ENCODE data around the gene MRPS23. TPM values are rescaled to one million over a fixed set of nuclear protein-coding genes. Genes with fewer than 3 reads are reported as not detected.

Gene MRPS23
- total RNA-seq, 1 donor from 2014 or later = 27.0 TPM

DNA sequence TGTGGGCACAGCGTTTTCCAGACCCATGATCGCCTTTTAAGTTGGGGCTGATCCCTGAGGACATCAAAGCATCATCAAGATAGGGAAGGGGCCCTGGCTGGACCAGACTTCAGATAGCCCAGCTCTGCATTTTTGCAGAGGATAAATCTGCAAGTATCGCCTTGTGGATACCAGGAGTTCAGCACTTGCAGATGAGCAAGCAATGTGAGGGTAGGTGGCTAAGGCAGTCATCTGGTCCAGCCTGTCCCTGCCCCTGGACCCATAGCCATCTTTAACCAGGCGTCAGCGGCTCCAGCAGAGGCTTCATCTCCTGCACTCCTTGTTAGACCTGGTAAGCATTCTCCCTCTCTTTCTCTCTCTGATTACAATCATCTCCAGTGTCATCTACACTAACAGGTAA is 9.0 kb upstream of the MRPS23 start:
- no peak overlapping the region for H3K4me3 ChIP-seq (ENCODE audit: low read depth, low read length)
- DNase-seq (ENCODE audit: low read depth) = no peak
- TF ChIP-seq, protein P1, sequence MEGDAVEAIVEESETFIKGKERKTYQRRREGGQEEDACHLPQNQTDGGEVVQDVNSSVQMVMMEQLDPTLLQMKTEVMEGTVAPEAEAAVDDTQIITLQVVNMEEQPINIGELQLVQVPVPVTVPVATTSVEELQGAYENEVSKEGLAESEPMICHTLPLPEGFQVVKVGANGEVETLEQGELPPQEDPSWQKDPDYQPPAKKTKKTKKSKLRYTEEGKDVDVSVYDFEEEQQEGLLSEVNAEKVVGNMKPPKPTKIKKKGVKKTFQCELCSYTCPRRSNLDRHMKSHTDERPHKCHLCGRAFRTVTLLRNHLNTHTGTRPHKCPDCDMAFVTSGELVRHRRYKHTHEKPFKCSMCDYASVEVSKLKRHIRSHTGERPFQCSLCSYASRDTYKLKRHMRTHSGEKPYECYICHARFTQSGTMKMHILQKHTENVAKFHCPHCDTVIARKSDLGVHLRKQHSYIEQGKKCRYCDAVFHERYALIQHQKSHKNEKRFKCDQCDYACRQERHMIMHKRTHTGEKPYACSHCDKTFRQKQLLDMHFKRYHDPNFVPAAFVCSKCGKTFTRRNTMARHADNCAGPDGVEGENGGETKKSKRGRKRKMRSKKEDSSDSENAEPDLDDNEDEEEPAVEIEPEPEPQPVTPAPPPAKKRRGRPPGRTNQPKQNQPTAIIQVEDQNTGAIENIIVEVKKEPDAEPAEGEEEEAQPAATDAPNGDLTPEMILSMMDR (conservative IDR thresholded peaks at IDR 0.05; ENCODE audit: low read depth, low read length) = no peak

DNA sequence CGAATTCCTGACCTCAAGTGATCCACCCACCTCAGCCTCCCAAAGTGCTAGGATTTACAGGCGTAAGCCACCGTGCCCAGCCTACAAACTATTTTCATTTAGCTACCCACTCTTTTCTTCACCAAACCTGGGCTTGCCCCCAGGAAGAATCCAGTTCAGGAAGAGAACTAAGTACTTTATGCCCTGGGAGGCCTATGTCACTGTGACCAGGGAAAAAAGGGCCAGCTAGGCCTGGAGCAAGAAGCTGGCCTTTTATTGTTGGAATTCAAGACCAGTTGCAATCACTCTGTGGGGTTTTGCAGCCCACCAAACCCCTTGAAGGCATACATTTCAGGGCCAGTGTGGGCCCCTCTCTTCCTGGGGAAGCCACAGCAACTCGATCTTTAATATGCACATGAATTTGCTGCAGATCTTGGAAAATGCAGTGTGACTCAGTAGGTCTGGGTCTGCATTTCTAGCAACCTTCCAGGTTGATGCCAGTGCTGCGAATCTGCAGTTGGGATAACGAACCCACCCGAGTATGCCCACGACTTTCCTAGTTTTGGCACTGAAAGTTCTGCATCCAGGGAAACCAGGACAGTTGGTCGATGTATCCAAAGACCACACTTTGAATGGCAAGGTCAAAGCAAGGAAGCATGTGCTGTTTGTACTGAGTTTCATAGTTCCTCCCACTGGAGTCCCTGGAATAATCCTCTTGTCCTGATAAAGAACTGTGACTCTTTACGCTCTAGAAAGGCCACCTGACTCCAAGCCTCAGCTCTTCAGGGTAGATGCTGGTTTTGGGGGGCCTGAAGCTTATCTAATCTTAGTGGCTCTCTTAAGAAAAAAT is 7.2 kb upstream of the MRPS23 start:
- no peak for DNase-seq (ENCODE audit: low read depth)
- TF ChIP-seq, protein P1 (conservative IDR thresholded peaks at IDR 0.05; ENCODE audit: low read depth, low read length) = no peak
- no peak overlapping the region for H3K4me3 ChIP-seq (ENCODE audit: low read depth, low read length)

DNA sequence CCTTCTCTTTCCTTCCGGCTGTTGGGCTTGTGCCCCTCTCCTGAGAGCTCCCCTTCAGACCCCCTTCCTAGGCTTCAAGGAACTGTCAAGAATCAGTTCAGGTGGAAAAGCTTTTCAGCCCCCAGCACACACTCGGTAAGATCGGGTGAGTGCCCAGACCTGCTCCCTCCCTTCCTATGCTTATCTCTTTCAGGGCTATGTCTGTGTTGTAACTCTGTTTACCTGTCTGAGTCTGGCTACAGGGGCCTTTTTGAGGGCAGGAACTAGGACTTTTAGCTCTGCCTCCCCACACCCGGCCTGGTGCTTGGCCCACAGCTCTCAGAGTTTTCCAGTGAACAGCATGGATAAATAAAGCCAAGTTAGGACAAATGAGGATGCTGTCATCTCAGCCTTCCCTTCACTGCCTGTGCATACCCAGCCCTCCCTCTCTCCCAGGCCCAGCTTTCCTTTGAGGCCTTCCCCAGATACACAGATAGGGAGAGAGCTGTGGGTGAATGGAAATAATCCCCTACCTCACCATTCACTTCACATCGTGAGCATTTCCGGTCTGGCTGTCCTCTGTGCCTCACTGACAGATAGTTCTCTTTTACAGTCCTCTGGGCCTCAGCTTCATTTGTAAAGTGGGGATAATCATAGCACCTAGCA is 5.7 kb upstream of the MRPS23 start:
- H3K4me3 ChIP-seq (ENCODE audit: low read depth, low read length) = no peak overlapping the region
- TF ChIP-seq, protein P1 (conservative IDR thresholded peaks at IDR 0.05; ENCODE audit: low read depth, low read length) = no peak
- DNase-seq (ENCODE audit: low read depth) = no peak

DNA sequence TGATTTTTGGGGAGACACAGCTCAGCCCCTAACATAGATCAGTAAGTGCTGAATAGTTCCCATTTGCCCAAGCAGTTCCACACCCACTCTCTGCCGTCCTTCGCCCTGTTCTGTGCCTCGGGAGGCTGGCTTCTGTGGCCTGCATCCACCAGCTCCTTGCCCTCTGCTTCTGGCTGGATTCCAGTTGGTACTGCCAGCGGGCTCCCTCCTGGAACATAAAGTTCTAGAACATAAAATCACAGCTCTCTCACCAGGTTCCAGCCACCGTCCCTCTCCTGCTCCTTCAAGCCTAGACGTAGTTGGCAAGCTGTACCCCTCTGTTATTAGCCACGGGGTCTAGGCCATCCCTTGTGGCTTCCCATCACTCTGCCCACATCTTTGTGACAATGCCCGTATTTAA is 3.9 kb upstream of the MRPS23 start:
- no peak for DNase-seq (ENCODE audit: low read depth)
- TF ChIP-seq, protein P1 (conservative IDR thresholded peaks at IDR 0.05; ENCODE audit: low read depth, low read length) = no peak
- no peak overlapping the region for H3K4me3 ChIP-seq (ENCODE audit: low read depth, low read length)

DNA sequence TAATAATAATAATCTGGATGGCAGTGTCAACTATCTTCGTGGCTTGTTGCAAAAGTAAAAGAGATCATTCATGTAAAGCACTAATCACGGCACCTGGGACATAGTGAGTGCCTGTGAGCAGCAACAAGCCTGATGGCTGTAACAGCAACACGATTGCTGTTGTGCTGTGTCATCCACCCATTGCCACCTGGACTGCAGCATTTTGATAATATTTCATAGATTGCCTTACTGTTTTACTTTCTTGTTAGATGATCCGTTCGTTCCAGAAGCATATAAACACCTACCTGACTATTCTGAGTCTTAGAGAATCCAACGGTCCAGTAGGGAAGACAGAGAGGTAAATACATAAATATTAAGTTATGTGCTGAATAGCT is 3.1 kb upstream of the MRPS23 start:
- TF ChIP-seq, protein P1 (conservative IDR thresholded peaks at IDR 0.05; ENCODE audit: low read depth, low read length) = no peak
- no peak for DNase-seq (ENCODE audit: low read depth)
- H3K4me3 ChIP-seq (ENCODE audit: low read depth, low read length) = no peak overlapping the region

DNA sequence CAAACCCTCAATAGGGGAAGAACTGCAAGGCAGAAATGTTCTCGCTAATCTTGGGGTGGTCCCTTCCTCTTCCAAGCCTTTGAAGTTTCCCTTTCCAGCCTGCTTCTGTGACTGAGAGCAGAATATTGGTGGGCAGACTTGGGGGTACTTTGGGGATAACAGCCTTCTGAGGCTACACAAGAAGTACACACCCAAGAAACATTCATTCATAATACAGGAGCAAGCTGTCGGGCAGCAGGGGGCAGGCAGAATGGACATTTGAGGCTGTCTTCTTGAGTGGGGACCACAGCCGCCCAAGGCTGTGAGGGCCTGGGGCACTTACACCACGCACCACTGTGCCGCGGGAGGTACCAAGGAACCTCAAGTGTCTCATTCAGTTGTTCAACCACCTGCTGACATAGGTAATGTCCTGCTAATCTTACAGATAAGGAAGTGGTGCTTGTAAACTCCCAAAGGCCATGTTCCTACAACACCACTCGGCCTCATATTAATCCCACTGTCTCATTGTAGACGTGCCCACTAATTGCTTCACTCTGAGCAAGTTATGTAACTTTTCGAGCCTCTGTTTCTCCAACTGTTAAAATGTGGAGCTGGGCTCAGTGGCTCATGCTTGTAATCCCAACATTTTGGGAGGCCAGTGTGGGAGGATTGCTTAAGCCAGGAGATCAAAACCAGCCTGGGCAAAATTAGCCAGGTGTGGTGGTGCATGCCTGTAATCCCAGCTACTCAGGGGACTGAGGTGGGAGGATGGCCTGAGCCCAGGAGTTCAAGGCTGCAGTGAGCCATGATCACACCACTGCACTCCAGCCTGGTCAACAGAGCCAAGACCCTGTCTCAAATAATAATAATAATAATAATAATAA is 2.5 kb upstream of the MRPS23 start:
- no peak overlapping the region for H3K4me3 ChIP-seq (ENCODE audit: low read depth, low read length)
- TF ChIP-seq, protein P1 (conservative IDR thresholded peaks at IDR 0.05; ENCODE audit: low read depth, low read length) = no peak
- no peak for DNase-seq (ENCODE audit: low read depth)

Data from epithelial cell of proximal tubule (primary cell).